Glutamatergic neuron (in vitro differentiated cells): ENCODE measurements around the gene CDH4. TPM values are rescaled to one million over a fixed set of nuclear protein-coding genes. Genes with fewer than 3 reads are reported as not detected.

Experiments
- DNase-seq: peaks from one replicate; pipeline ENCODE4 v3.0.0; 2022
- H3K27ac Mint-ChIP-seq: one replicate; pipeline ENCODE4 v1.8.0; 2020; ENCODE audit warnings: mild to moderate bottlenecking, mixed read lengths, inconsistent platforms; ENCODE audit not compliant: unreplicated experiment
- H3K27me3 Mint-ChIP-seq: one replicate; pipeline ENCODE4 v1.8.0; 2020; ENCODE audit warnings: mild to moderate bottlenecking, moderate library complexity, mixed read lengths, inconsistent platforms; ENCODE audit not compliant: unreplicated experiment
- H3K36me3 Mint-ChIP-seq: one replicate; pipeline ENCODE4 v1.8.0; 2020; ENCODE audit warnings: mild to moderate bottlenecking, mixed read lengths, inconsistent platforms; ENCODE audit not compliant: unreplicated experiment
- H3K4me1 Mint-ChIP-seq: one replicate; pipeline ENCODE4 v1.8.0; 2020; ENCODE audit warnings: mild to moderate bottlenecking, low read depth, mixed read lengths, inconsistent platforms; ENCODE audit not compliant: unreplicated experiment
- H3K4me3 Mint-ChIP-seq: one replicate; pipeline ENCODE4 v1.8.0; 2020; ENCODE audit warnings: mild to moderate bottlenecking, mixed read lengths, inconsistent platforms; ENCODE audit not compliant: unreplicated experiment
- H3K9me3 Mint-ChIP-seq: one replicate; pipeline ENCODE4 v1.8.0; 2020; ENCODE audit warnings: mild to moderate bottlenecking, moderate library complexity, mixed read lengths, inconsistent platforms; ENCODE audit not compliant: unreplicated experiment
- CTCF ChIP-seq: fragments of 200-600 bp; sonication (generic); IDR thresholded peaks from one replicate; pipeline ENCODE4 v1.5.0; 2021; ENCODE audit not compliant: partially characterized antibody, unreplicated experiment
- total RNA-seq: library from RNA; stranded (reverse); fragmentation: NEBNext Ultra II Directional; extraction: Animal tissue kit (Norgen Biotek cat#: 25700); gene quantifications from one replicate; pipeline ENCODE4 v1.2.1, GENCODE V29; 2021; ENCODE audit not compliant: unreplicated experiment

Gene CDH4
- total RNA-seq, 1 donor from 2014 or later: 1.2 TPM

- Mint-ChIP-seq H3K36me3 (no peaks in the 10 kb centered on the region), H3K4me3 (no peak overlapping the region), H3K27ac (no peak overlapping the region), H3K27me3 (peaks cover 5% of the 10 kb centered on the region), H3K4me1 (peaks cover 7% of the 10 kb centered on the region), H3K9me3 (peaks cover 2% of the 10 kb centered on the region)
- no peak for TF ChIP-seq CTCF
- peak; percentile 14 for DNase-seq
Observed at GRCh38 chr20:61933951-61934715, 682.1 kb downstream of the CDH4 start.

GRCh38 chr20:61934716-61935530 is 682.9 kb downstream of the CDH4 start:
- H3K4me1 Mint-ChIP-seq: peaks cover 7% of the 10 kb centered on the region
- H3K27ac Mint-ChIP-seq: no peak overlapping the region
- H3K9me3 Mint-ChIP-seq: peaks cover 2% of the 10 kb centered on the region
- no peak for DNase-seq
- H3K27me3 Mint-ChIP-seq: peaks cover 5% of the 10 kb centered on the region
- H3K36me3 Mint-ChIP-seq: no peaks in the 10 kb centered on the region
- no peak overlapping the region for H3K4me3 Mint-ChIP-seq
- TF ChIP-seq CTCF: no peak

- no peak overlapping the region for H3K4me3 Mint-ChIP-seq
- TF ChIP-seq CTCF: no peak
- H3K27ac Mint-ChIP-seq: no peak overlapping the region
- peaks cover 14% of the 10 kb centered on the region for H3K4me1 Mint-ChIP-seq
- peaks cover 5% of the 10 kb centered on the region for H3K27me3 Mint-ChIP-seq
- no peaks in the 10 kb centered on the region for H3K36me3 Mint-ChIP-seq
- no peak for DNase-seq
- H3K9me3 Mint-ChIP-seq: peaks cover 9% of the 10 kb centered on the region
Observed at GRCh38 chr20:61935926-61936700, 684.1 kb downstream of the CDH4 start.

- TF ChIP-seq CTCF: no peak
- peaks cover 14% of the 10 kb centered on the region for H3K4me1 Mint-ChIP-seq
- peaks cover 5% of the 10 kb centered on the region for H3K27me3 Mint-ChIP-seq
- H3K9me3 Mint-ChIP-seq: peaks cover 11% of the 10 kb centered on the region
- no peak overlapping the region for H3K4me3 Mint-ChIP-seq
- no peak overlapping the region for H3K27ac Mint-ChIP-seq
- H3K36me3 Mint-ChIP-seq: no peaks in the 10 kb centered on the region
- DNase-seq: no peak
Observed at GRCh38 chr20:61936701-61937131, 684.7 kb downstream of the CDH4 start.
